ENCODE results near the gene GPHB5. TPM values are rescaled to one million over a fixed set of nuclear protein-coding genes. Genes with fewer than 3 reads are reported as not detected.

Gene GPHB5
- total RNA-seq, 1 donor from 2014 or later, result not detected

DNA sequence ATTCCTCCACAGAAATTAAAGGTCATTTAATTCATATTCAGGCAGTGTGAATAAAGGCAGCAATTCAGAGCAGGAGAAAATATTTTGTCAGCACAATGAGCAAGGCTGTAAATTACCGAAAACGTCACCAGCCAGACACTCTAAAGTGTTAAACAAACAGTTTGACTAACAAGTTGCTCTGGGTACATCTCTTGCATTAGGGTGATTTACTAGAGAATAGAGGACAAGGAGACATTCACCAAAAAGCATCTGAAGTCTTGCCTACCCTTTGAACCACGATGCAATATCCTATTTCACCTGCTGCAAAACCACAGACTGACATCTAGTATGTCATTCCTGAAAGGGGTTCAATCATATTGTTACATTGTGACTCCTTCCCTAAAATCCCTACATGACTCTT, 27.1 kb upstream of the GPHB5 start:
- Mint-ChIP-seq H3K4me1 (ENCODE audit: low read depth, unreplicated experiment) (no peaks in the 10 kb centered on the region), H3K36me3 (ENCODE audit: low read depth, unreplicated experiment) (peaks cover 2% of the 10 kb centered on the region), H3K27ac (ENCODE audit: unreplicated experiment) (no peak overlapping the region), H3K4me3 (ENCODE audit: unreplicated experiment) (no peak overlapping the region), H3K9me3 (ENCODE audit: unreplicated experiment) (no peaks in the 10 kb centered on the region), H3K27me3 (ENCODE audit: low read depth, unreplicated experiment) (peaks cover 1% of the 10 kb centered on the region)
- TF ChIP-seq, protein P1, sequence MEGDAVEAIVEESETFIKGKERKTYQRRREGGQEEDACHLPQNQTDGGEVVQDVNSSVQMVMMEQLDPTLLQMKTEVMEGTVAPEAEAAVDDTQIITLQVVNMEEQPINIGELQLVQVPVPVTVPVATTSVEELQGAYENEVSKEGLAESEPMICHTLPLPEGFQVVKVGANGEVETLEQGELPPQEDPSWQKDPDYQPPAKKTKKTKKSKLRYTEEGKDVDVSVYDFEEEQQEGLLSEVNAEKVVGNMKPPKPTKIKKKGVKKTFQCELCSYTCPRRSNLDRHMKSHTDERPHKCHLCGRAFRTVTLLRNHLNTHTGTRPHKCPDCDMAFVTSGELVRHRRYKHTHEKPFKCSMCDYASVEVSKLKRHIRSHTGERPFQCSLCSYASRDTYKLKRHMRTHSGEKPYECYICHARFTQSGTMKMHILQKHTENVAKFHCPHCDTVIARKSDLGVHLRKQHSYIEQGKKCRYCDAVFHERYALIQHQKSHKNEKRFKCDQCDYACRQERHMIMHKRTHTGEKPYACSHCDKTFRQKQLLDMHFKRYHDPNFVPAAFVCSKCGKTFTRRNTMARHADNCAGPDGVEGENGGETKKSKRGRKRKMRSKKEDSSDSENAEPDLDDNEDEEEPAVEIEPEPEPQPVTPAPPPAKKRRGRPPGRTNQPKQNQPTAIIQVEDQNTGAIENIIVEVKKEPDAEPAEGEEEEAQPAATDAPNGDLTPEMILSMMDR (IDR thresholded peaks at IDR 0.05; ENCODE audit: insufficient read depth, low read depth, low read length), result no peak
- TF ChIP-seq EZH2 (IDR thresholded peaks at IDR 0.05; ENCODE audit: insufficient read depth, low read length), result no peak
- peaks cover 4% of the 10 kb centered on the region for H3K4me1 ChIP-seq (ENCODE audit: insufficient read depth, low read length)
- no peak overlapping the region for H3K4me3 ChIP-seq (ENCODE audit: insufficient read depth, low read depth, low read length)
- DNase-seq (ENCODE audit: low read depth) (no peak), FAIRE-seq (no peak)
- H3K79me2 ChIP-seq (ENCODE audit: insufficient read depth, low read length), result no peaks in the 10 kb centered on the region
- H3K27ac ChIP-seq (ENCODE audit: low read depth, low read length), result no peak overlapping the region
- H3K9ac ChIP-seq (ENCODE audit: low read length), result no peak overlapping the region
- H2AFZ ChIP-seq (ENCODE audit: low read depth, low read length), result no peak overlapping the region
- no peaks in the 10 kb centered on the region for H3K27me3 ChIP-seq (ENCODE audit: insufficient read depth, low read length)
- H3K4me2 ChIP-seq (ENCODE audit: low read length), result no peak overlapping the region
- no peaks in the 10 kb centered on the region for H4K20me1 ChIP-seq (ENCODE audit: insufficient read depth, low read length)
- no peaks in the 10 kb centered on the region for H3K9me3 ChIP-seq (ENCODE audit: insufficient read depth, low read depth, low read length)
- no peaks in the 10 kb centered on the region for H3K36me3 ChIP-seq (ENCODE audit: insufficient read depth, low read length)

DNA sequence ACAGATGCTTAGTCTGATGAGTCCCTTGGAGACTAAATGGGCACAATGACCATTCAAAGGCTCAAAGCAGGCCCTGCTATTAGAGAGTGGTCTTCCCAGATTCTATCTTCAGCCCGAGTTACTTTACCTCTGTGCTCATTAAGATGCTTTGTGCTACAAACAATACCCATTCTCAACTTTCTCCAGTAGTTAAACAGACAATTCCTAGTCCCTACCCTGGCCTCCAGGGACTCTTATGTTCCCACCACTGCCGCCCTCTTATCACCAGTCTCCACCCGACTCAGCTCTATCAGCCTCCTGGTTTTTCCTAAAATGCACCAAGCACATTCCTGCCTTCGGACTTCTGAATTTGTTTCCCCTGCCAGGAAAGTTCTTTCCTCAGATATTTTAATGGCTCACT, 25.6 kb upstream of the GPHB5 start:
- Histone ChIP-seq H3K4me2 (ENCODE audit: low read length) (no peak overlapping the region), H3K9me3 (ENCODE audit: insufficient read depth, low read depth, low read length) (no peaks in the 10 kb centered on the region), H2AFZ (ENCODE audit: low read depth, low read length) (no peak overlapping the region), H3K27me3 (ENCODE audit: insufficient read depth, low read length) (no peaks in the 10 kb centered on the region), H3K4me1 (ENCODE audit: insufficient read depth, low read length) (peaks cover 4% of the 10 kb centered on the region), H3K4me3 (ENCODE audit: insufficient read depth, low read depth, low read length) (no peak overlapping the region), H3K36me3 (ENCODE audit: insufficient read depth, low read length) (no peaks in the 10 kb centered on the region), H4K20me1 (ENCODE audit: insufficient read depth, low read length) (no peaks in the 10 kb centered on the region), H3K79me2 (ENCODE audit: insufficient read depth, low read length) (no peaks in the 10 kb centered on the region), H3K27ac (ENCODE audit: low read depth, low read length) (no peak overlapping the region), H3K9ac (ENCODE audit: low read length) (no peak overlapping the region)
- no peak for FAIRE-seq
- Mint-ChIP-seq H3K27me3 (ENCODE audit: low read depth, unreplicated experiment) (peaks cover 1% of the 10 kb centered on the region), H3K36me3 (ENCODE audit: low read depth, unreplicated experiment) (peaks cover 2% of the 10 kb centered on the region), H3K4me1 (ENCODE audit: low read depth, unreplicated experiment) (no peaks in the 10 kb centered on the region), H3K9me3 (ENCODE audit: unreplicated experiment) (no peaks in the 10 kb centered on the region), H3K4me3 (ENCODE audit: unreplicated experiment) (no peak overlapping the region), H3K27ac (ENCODE audit: unreplicated experiment) (no peak overlapping the region)
- TF ChIP-seq EZH2 (IDR thresholded peaks at IDR 0.05; ENCODE audit: insufficient read depth, low read length), result no peak
- TF ChIP-seq, protein P1 (IDR thresholded peaks at IDR 0.05; ENCODE audit: insufficient read depth, low read depth, low read length), result no peak
- DNase-seq (ENCODE audit: low read depth), result no peak

DNA sequence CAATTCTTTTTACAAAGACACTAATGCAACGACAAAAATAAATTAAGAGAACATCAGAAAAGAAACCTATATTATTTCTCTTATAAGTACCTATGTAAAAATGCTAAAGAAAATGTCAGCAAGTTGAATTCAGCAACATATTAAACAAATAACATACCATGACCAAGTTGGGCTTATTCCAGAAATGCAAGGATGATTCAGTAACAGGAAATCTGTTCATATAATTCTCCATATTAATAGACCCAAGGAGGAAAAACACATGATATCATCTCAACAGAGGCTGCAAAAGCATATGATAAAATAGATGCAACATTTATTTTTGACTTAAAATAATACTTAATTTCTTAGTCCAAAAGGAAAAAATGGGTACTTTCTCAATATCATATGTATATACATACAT, 25.1 kb upstream of the GPHB5 start:
- peaks cover 4% of the 10 kb centered on the region for H3K4me1 ChIP-seq (ENCODE audit: insufficient read depth, low read length)
- DNase-seq (ENCODE audit: low read depth), result no peak
- H3K36me3 ChIP-seq (ENCODE audit: insufficient read depth, low read length), result no peaks in the 10 kb centered on the region
- H3K9ac ChIP-seq (ENCODE audit: low read length), result no peak overlapping the region
- H3K27me3 Mint-ChIP-seq (ENCODE audit: low read depth, unreplicated experiment), result peaks cover 1% of the 10 kb centered on the region
- no peak overlapping the region for H3K4me3 Mint-ChIP-seq (ENCODE audit: unreplicated experiment)
- H3K27ac ChIP-seq (ENCODE audit: low read depth, low read length), result no peak overlapping the region
- peaks cover 2% of the 10 kb centered on the region for H3K36me3 Mint-ChIP-seq (ENCODE audit: low read depth, unreplicated experiment)
- no peak overlapping the region for H3K27ac Mint-ChIP-seq (ENCODE audit: unreplicated experiment)
- H3K4me3 ChIP-seq (ENCODE audit: insufficient read depth, low read depth, low read length), result no peak overlapping the region
- no peaks in the 10 kb centered on the region for H3K79me2 ChIP-seq (ENCODE audit: insufficient read depth, low read length)
- H3K9me3 ChIP-seq (ENCODE audit: insufficient read depth, low read depth, low read length), result peaks cover 2% of the 10 kb centered on the region
- no peaks in the 10 kb centered on the region for H3K4me1 Mint-ChIP-seq (ENCODE audit: low read depth, unreplicated experiment)
- no peaks in the 10 kb centered on the region for H3K9me3 Mint-ChIP-seq (ENCODE audit: unreplicated experiment)
- TF ChIP-seq, protein P1 (IDR thresholded peaks at IDR 0.05; ENCODE audit: insufficient read depth, low read depth, low read length), result no peak
- no peak for TF ChIP-seq EZH2 (IDR thresholded peaks at IDR 0.05; ENCODE audit: insufficient read depth, low read length)
- no peak overlapping the region for H2AFZ ChIP-seq (ENCODE audit: low read depth, low read length)
- no peaks in the 10 kb centered on the region for H3K27me3 ChIP-seq (ENCODE audit: insufficient read depth, low read length)
- no peak for FAIRE-seq
- no peak overlapping the region for H3K4me2 ChIP-seq (ENCODE audit: low read length)
- H4K20me1 ChIP-seq (ENCODE audit: insufficient read depth, low read length), result no peaks in the 10 kb centered on the region
